Cerebellar nuclear complex (tissue), 1 donor: ENCODE results near the gene RAB7B.

Experiments
- DNase-seq, 2 experiments: peaks; one replicate each; lab custom pipeline; 2025; lab: John Stamatoyannopoulos, UW

Gene RAB7B

GRCh38 chr1:206022766-206023165 is 19.6 kb upstream of the RAB7B start:
- no peak for DNase-seq

- no peak for DNase-seq
Measured at GRCh38 chr1:206021626-206022365, 18.6 kb upstream of the RAB7B start.

- no peak for DNase-seq
Measured at GRCh38 chr1:206021008-206021625, 17.9 kb upstream of the RAB7B start.

- DNase-seq, result no peak
Measured at GRCh38 chr1:206020393-206021007, 17.3 kb upstream of the RAB7B start.

GRCh38 chr1:206015071-206015470 is 11.9 kb upstream of the RAB7B start:
- DNase-seq, result no peak

GRCh38 chr1:206014601-206015000 is 11.4 kb upstream of the RAB7B start:
- DNase-seq, result no peak

- no peak for DNase-seq
Measured at GRCh38 chr1:206013026-206013795, 10.0 kb upstream of the RAB7B start.

GRCh38 chr1:206012086-206012859 is 9.1 kb upstream of the RAB7B start:
- no peak for DNase-seq

- DNase-seq, result no peak
Measured at GRCh38 chr1:206011057-206011456, 7.9 kb upstream of the RAB7B start.

GRCh38 chr1:206010060-206010459 is 6.9 kb upstream of the RAB7B start:
- no peak for DNase-seq

- DNase-seq, result no peak
Measured at GRCh38 chr1:206006946-206007345, 3.8 kb upstream of the RAB7B start.

GRCh38 chr1:206005778-206006180 is 2.6 kb upstream of the RAB7B start:
- DNase-seq, result no peak

GRCh38 chr1:206005234-206005633 is 2.0 kb upstream of the RAB7B start:
- DNase-seq, result no peak

GRCh38 chr1:206004826-206005225 is 1.6 kb upstream of the RAB7B start:
- DNase-seq, result no peak

- no peak for DNase-seq
Measured at GRCh38 chr1:206003854-206004800, 932 bp upstream of the RAB7B start.

GRCh38 chr1:206002160-206002559 is 1.0 kb downstream of the RAB7B start:
- DNase-seq, result no peak

GRCh38 chr1:206001476-206001888 is 1.7 kb downstream of the RAB7B start:
- no peak for DNase-seq

GRCh38 chr1:206000641-206001339 is 2.4 kb downstream of the RAB7B start:
- DNase-seq, result no peak

GRCh38 chr1:205998457-205999241 is 4.5 kb downstream of the RAB7B start:
- no peak for DNase-seq
